Lung microvascular endothelial cell (primary cell): Measurements from ENCODE around the gene CTNNA1. TPM values are rescaled to one million over a fixed set of nuclear protein-coding genes. Genes with fewer than 3 reads are reported as not detected.
"Not testable (repeated sequence)": the region's sequence is repeated elsewhere in the genome, so short reads cannot be mapped to it uniquely, and the experiment has no call there.

ENCODE experiments used
- DNase-seq, 2 donors: peaks; one replicate each; pipeline versions ENCODE4 v3.0.0 to v3.0.0-alpha.2; 2010; ENCODE audit warnings: low read depth in 2 of 2
- total RNA-seq: library from RNA; depleted of rRNA; stranded (reverse); fragments of >200 nt; gene quantifications from 2 replicates; pipeline ENCODE4 v1.2.1, GENCODE V29; 2014

Gene CTNNA1
- total RNA-seq, 1 donor from 2014 or later, result 529 TPM

DNA sequence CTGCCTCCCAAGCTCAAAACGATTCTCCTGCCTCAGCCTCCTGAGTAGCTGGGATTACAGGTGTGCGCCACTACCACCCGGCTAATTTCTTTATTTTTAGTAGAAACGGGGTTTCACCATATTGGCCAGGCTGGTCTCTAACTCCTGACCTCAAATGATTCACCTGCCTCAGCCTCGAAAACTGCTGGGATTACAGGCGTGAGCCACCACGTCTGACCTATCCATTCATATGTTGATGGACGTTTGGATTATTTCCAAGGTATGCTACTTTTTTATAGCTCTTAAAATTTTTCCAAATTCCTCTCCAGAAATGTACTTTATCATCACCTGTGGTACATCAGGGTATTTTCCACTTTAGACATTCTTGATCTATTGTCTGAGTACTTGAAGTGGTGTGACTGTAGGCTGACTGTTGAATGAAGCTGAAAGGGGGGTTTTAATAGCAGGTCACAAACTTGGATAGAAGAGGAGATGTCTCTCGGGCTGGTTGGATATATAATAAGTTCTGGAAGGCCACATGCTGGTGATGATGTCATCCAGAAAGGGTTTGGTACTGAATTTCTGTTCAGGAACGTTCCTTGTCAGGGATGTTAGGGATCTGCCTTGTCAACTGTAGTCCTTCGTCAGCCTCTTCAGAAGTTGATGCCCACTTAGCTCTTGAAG, 7.4 kb downstream of the CTNNA1 start:
- peak; percentile 42 to 88 for DNase-seq

- DNase-seq, result peak; percentile 50 to 66
Observed at GRCh38 chr5:138761115-138761514, 7.9 kb downstream of the CTNNA1 start.

DNA sequence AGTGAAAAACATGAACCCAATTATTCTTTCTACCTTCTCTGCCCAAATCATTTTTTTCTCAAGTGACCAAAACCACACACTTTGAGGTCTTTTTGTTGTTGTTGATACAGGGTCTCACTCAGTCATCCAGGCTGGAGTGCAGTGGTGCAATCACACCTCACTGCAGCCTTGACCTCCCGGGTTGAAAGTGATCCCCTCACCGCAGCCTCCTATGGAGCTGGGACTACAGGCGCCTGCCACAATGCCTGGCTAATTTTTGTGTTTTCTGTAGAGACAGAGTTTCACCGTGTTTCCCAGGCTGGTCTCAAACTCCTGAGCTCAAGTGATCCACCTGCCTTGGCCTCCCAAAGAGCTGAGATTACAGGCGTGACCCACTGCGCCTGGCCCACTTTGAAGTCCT, 8.4 kb downstream of the CTNNA1 start:
- DNase-seq, result not testable (repeated sequence)

GRCh38 chr5:138762110-138762509, 8.9 kb downstream of the CTNNA1 start:
- DNase-seq, result no peak

- no peak for DNase-seq
Observed at GRCh38 chr5:138763037-138763778, 10.0 kb downstream of the CTNNA1 start.

- DNase-seq, result peak in 1 of 2 donors; percentile 32
Observed at GRCh38 chr5:138770291-138770690, 17.1 kb downstream of the CTNNA1 start.

GRCh38 chr5:138770977-138771376, 17.8 kb downstream of the CTNNA1 start:
- no peak for DNase-seq

DNA sequence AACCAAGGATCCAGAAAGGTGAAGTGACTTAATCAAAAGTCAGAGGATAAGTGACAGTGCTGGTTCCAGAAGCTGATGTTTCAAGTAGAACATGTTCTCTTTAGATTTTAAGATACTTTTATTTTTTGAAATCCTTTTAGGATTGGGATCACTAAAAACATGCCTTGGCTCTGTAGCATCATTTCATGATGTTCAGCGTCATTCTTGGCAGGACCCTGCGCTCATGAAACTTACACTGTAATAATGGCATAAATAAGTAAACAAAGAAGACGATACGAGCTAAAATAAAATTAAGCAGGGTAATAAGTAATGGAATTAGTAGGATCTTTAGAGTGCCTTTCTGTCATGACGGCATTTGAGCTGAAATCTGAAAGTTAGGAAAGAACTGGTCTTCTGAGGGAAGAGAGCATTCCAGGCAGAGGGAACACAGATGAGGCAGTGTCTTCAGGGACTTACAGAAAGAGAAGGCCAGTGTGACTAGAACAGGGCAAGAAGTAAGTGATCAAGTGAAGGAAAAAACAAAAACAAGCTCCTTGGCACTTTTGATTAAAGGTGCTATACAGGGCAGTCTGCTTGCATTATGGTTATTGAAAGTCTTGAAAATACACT, 19.9 kb downstream of the CTNNA1 start:
- no peak for DNase-seq

DNA sequence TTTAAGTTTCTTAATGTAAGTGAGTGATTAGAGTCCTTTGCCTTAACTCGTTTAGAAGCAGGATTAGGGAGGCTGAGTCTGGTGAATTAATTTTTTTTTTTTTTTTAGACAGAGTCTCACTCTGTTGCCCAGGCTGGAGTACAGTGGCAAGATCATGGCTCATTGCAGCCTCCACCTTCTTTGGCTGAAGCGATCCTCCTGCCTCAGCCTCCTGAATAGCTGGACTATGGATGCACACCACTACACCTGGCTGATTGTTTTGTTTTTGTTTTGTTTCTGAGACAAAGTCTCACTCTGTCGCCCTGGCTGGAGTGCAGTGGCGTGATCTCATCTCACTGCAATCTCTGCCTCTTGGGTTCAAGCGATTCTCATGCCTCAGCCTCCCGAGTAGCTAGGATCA, 20.4 kb downstream of the CTNNA1 start:
- not testable (repeated sequence) for DNase-seq

DNA sequence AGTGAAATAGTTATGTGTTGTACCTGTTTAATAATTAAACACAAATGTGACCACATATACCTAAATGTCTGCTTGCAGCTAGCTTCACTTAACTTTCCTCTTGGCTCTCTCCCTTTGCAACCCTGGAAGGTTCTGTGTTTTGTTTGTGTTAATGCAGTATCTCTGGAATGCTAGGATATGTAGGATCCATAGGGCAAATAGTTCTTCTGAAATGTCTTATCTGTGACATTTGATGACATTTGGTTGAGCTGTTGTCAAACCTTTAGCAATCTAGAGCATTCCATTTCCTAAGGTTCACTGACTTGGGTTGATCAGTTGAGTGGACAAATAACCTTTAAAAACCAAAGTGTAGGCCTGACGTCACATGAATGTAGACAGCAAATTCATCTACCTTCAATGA, 21.8 kb downstream of the CTNNA1 start:
- no peak for DNase-seq

GRCh38 chr5:138778234-138778633, 25.0 kb downstream of the CTNNA1 start:
- no peak for DNase-seq

DNA sequence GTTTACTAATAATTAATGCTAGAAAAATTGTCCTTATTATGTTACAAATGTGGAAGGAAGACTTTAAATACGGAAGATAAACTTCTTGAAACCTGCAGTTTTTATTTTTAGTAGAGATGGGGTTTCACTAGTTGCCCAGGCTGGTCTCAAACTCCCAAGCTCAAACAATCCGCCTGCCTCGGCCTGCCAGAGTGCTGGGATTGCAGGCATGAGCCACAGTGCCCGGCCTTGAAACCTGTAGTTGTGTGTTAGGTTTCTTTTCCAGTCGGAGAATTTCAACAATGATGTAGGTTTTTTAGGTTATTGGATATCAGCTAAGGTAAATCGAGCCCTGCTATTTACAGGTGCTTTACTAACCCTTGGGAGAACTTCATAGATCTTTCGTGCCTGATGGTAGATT, 30.8 kb downstream of the CTNNA1 start:
- no peak for DNase-seq

GRCh38 chr5:138784590-138784989, 31.4 kb downstream of the CTNNA1 start:
- no peak for DNase-seq

DNA sequence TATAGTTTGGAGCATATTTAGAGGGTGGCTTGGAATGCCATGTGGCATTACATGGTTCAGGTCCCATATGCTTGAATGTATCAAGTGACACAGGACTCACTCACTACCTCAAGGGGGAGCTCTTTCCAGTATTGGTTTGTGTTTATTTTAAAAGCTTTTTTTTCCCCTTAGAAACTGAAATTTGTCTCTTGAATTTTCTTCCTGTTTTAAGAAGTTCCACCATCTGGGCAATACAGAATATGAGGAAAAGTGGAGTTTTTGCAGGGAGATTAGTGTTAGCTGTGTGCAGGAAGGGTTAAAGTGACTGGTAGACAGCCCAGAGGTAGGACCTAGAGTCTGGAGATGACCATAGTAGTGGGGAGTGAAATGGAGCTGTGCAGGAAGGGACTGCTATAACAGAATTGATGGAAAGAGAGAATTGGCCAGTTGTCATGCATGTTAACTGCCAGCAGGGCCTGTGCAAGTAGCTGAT, 36.6 kb downstream of the CTNNA1 start:
- DNase-seq, result peak; percentile 55 to 64

GRCh38 chr5:138790684-138791083, 37.5 kb downstream of the CTNNA1 start:
- no peak for DNase-seq

DNA sequence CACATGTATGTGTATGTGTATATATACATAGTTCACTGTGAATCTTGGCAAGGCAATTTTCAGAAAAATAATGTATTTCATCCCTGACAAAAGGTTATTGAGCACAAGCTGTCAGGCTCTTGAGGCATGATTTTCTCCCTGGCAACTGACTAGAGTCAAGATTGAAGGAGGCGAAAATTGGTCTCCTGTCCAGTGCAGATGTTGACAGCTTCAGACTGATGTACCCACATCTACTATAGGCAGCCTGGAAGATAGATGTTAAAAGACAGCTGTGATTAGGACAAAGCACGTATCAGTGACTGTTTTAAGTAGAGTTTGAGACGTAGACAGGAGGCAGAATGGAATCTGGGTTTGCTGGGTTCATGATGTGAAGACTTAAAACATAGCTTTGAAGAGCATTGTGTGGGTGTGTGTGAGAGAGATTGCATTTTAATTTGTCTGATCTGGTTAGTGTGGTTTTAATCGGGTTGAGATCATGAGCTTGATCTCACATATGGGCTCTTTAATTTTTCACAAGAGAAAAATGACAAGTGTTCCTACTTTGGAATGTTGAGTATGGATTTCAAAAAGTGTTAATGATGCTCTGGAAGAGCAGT, 39.1 kb downstream of the CTNNA1 start:
- no peak for DNase-seq

GRCh38 chr5:138793575-138793974, 40.4 kb downstream of the CTNNA1 start:
- peak in 1 of 2 donors; percentile 8 for DNase-seq

DNA sequence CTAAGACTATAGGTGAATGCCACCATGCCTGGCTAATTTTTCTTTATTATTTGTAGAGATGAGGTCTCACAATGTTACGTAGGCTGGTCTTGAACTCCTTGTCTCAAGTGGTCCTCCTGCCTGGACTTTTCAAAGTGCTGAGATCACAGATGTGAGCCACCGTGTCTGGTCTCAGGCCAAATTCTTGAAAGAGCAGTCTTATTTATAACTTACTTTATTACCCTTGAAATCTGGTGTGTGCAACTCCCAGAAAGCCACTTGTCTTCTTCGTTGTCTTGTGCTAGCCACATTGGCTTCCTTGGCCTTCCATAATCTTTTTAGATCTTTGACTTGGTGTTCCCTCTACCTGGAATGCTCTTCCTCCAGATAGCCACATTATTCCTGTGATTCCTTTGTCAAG, 50.1 kb downstream of the CTNNA1 start:
- DNase-seq, result no peak

DNA sequence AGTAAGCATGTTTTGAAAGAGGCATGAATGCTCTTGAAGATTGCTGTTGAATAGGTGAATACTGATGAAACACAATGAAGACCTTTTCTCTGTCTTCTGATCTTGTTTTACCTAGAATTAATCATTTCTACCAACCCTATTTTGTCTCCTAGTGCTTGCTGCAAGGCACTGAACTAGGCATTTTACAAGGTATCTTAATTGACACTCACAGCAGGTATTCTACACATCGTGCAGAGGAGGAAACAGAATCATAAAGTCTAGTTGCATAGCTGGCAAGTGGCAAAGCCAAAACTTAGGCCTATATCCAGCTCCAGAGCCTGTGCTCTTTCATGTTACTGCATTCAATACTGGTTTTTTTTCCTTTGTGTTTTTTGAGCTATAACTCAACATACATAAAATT, 50.7 kb downstream of the CTNNA1 start:
- DNase-seq, result no peak

GRCh38 chr5:138805096-138805495, 51.9 kb downstream of the CTNNA1 start:
- no peak for DNase-seq

GRCh38 chr5:138807182-138807581, 54.0 kb downstream of the CTNNA1 start:
- DNase-seq, result no peak

- DNase-seq, result peak in 1 of 2 donors; percentile 23
Observed at GRCh38 chr5:138809391-138809790, 56.2 kb downstream of the CTNNA1 start.
